ENCODE results near the gene SLC25A12.

Gene SLC25A12

DNA sequence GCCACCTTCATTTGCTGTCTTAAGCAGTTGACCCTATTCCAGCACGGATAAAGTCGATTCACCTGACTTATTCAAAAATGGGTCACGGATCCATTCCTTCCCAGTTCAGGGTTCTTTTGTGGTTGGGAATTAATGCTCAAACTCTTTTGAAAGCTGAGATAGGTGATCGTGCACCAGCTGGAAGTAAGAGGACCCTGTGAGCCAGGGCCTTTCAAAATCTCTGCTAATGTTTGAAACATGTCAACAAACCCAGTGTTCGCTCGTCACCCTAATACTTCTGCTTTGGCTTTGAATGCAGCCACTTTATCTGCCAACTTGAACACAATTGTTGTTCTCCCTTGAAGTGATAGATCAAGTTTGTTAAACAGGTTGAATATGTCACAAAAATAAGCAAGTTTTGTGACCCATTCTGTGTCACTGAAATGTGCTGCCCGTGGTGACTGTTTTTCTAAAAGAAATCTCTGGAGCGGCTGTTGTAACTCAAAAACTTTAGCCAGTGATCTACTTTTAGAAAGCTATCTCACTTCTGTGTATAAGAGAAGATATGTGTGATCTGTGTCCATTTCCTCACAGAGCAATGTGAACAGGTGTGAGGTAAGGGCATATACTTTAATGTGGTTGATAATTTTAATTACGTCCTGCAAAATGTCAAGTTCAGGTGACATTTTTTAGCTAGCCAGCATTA lies 45.2 kb upstream of the SLC25A12 start:
- Histone ChIP-seq H4K20me1 (ENCODE audit: control insufficient read depth, insufficient read depth, low read depth, low read length) (0 out of 2 replicates have a peak, but pooled peaks cover 3% of the 10 kb centered on the region), H3K36me3 (ENCODE audit: control insufficient read depth, low read length) (peaks cover 18% of the 10 kb centered on the region), H3K9me3 (ENCODE audit: control insufficient read depth, insufficient read depth, low read length) (no peaks in the 10 kb centered on the region), H3K9me2 (replicated peaks; ENCODE audit: control insufficient read depth, low read length) (no peaks in the 10 kb centered on the region), H3K4me2 (ENCODE audit: low read length) (no peak overlapping the region), H3K27me3 (ENCODE audit: control insufficient read depth, low read length) (no peaks in the 10 kb centered on the region), H3K4me1 (ENCODE audit: control insufficient read depth, low read length) (no peaks in the 10 kb centered on the region), H3K4me3 (ENCODE audit: low read length) (no peak overlapping the region), H3F3A (ENCODE audit: control insufficient read depth, insufficient read depth) (no peaks in the 10 kb centered on the region), H3K27ac (ENCODE audit: low read depth, low read length) (no peak overlapping the region), H3K79me2 (ENCODE audit: control insufficient read depth, low read length) (peaks cover 91% of the 10 kb centered on the region)
- TF ChIP-seq CTCF (IDR thresholded peaks at IDR 0.05; ENCODE audit: low read depth, low read length, poor library complexity, severe bottlenecking) (no peak), EZH2phosphoT487 (IDR thresholded peaks at IDR 0.05; ENCODE audit: borderline replicate concordance, low read length) (no peak)

GRCh38 chr2:171930385-171930784 lies 36.3 kb upstream of the SLC25A12 start:
- H3K4me3 ChIP-seq (ENCODE audit: low read length): no peak overlapping the region
- peaks cover 73% of the 10 kb centered on the region for H3K36me3 ChIP-seq (ENCODE audit: control insufficient read depth, low read length)
- no peak overlapping the region for H3K4me2 ChIP-seq (ENCODE audit: low read length)
- H4K20me1 ChIP-seq (ENCODE audit: control insufficient read depth, insufficient read depth, low read depth, low read length): no peaks in the 10 kb centered on the region
- H3K79me2 ChIP-seq (ENCODE audit: control insufficient read depth, low read length): peaks cover 97% of the 10 kb centered on the region
- H3K27me3 ChIP-seq (ENCODE audit: control insufficient read depth, low read length): no peaks in the 10 kb centered on the region
- H3K9me2 ChIP-seq (replicated peaks; ENCODE audit: control insufficient read depth, low read length): no peaks in the 10 kb centered on the region
- no peaks in the 10 kb centered on the region; the same call in 1 of the 2 replicates for H3K4me1 ChIP-seq (ENCODE audit: control insufficient read depth, low read length)
- H3K9me3 ChIP-seq (ENCODE audit: control insufficient read depth, insufficient read depth, low read length): no peaks in the 10 kb centered on the region
- no peak overlapping the region for H3K27ac ChIP-seq (ENCODE audit: low read depth, low read length)
- TF ChIP-seq CTCF (IDR thresholded peaks at IDR 0.05; ENCODE audit: low read depth, low read length, poor library complexity, severe bottlenecking) (no peak), EZH2phosphoT487 (IDR thresholded peaks at IDR 0.05; ENCODE audit: borderline replicate concordance, low read length) (no peak)
- no peaks in the 10 kb centered on the region for H3F3A ChIP-seq (ENCODE audit: control insufficient read depth, insufficient read depth)

DNA sequence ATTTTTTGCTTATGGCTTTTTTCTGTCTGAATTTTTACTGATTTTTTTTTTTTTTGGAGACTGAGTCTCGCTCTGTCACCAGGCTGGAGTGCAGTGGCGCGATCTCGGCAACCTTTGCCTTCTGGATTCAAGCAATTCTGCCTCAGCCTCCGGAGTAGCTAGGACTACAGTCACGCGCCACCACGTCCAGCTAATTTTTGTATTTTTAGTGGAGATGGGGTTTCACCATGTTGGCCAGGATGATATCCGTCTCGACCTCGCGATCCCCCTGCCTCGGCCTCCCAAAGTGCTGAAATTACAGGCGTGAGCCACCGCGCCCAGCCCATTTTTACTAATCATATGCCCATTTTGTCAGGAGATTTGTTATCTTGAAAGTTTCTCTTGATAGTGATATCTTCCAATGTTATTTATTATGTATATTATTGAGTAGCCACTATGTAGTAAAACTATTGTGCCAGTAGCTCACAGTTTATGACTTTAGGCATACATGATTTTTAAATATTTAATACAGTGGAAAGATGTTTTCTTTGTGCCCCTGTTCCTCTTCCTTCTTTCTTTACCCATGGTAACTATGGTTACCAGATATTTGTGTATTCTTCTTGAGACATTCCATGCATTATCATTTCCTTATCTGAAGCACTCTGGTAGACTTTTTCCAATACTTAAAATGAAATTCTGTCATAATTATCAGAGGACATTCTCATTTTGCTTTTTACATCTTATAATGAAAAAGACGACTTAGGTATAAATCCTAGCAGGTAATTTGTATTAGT lies 30.3 kb upstream of the SLC25A12 start:
- Histone ChIP-seq H3K9me3 (ENCODE audit: control insufficient read depth, insufficient read depth, low read length) (no peaks in the 10 kb centered on the region), H3K4me1 (ENCODE audit: control insufficient read depth, low read length) (peaks cover 21% of the 10 kb centered on the region), H3F3A (ENCODE audit: control insufficient read depth, insufficient read depth) (no peaks in the 10 kb centered on the region), H3K4me3 (ENCODE audit: low read length) (no peak overlapping the region), H4K20me1 (ENCODE audit: control insufficient read depth, insufficient read depth, low read depth, low read length) (no peaks in the 10 kb centered on the region), H3K27me3 (ENCODE audit: control insufficient read depth, low read length) (no peaks in the 10 kb centered on the region), H3K79me2 (ENCODE audit: control insufficient read depth, low read length) (peaks cover 68% of the 10 kb centered on the region), H3K9me2 (replicated peaks; ENCODE audit: control insufficient read depth, low read length) (no peaks in the 10 kb centered on the region), H3K4me2 (ENCODE audit: low read length) (peak overlapping the region; percentile 91), H3K36me3 (ENCODE audit: control insufficient read depth, low read length) (peaks cover 53% of the 10 kb centered on the region), H3K27ac (ENCODE audit: low read depth, low read length) (no peak overlapping the region)
- TF ChIP-seq EZH2phosphoT487 (IDR thresholded peaks at IDR 0.05; ENCODE audit: borderline replicate concordance, low read length) (no peak), CTCF (IDR thresholded peaks at IDR 0.05; ENCODE audit: low read depth, low read length, poor library complexity, severe bottlenecking) (no peak)
